B cell (primary cell): ENCODE results near the gene MVK. TPM values are rescaled to one million over a fixed set of nuclear protein-coding genes. Genes with fewer than 3 reads are reported as not detected.

Experiments
- ATAC-seq: fragments of 200-7000 bp; cut with Tn5 transposase; one replicate; pipeline ENCODE4 v1.10.0; 2021; ENCODE audit warnings: low read depth, mild to moderate bottlenecking, moderate number of reproducible peaks, moderate library complexity
- CTCF ChIA-PET: fragments of 350-600 bp; sonication (Branson Sonifier 250); formaldehyde crosslinking; loops from one replicate; lab custom pipeline; 2021; ENCODE audit warnings: antibody characterized with exemption, inconsistent platforms; lab: Charles Lee
- POLR2A ChIA-PET: fragments of 350-600 bp; sonication (Branson Sonifier 250); formaldehyde crosslinking; loops from one replicate; lab custom pipeline; 2021; ENCODE audit warnings: antibody characterized with exemption; lab: Charles Lee
- DNase-seq: peaks from one replicate; pipeline ENCODE4 v3.0.0; 2013
- H2AFZ ChIP-seq: 2 replicates; pipeline ENCODE4 v1.6.1; 2012; ENCODE audit warnings: mild to moderate bottlenecking, low read depth, low read length; ENCODE audit not compliant: insufficient read depth, poor library complexity, severe bottlenecking
- H3K27ac ChIP-seq, 2 donors: 1 replicate in 1 of 2; 2 replicates in 1 of 2; pipeline ENCODE4 v1.5.1; 2012 to 2013; ENCODE audit warnings: low read length in 2 of 2, mild to moderate bottlenecking in 2 of 2, moderate library complexity in 1 of 2
- H3K27me3 ChIP-seq, 4 experiments: fragments of 200-600 bp in 1 of 4; sonication (generic) in 1 of 4; replicated peaks in 1 of 4; 1 replicate in 2 of 4; 2 replicates in 2 of 4; pipeline versions ENCODE4 v1.6.1 to v1.7.0; 2013 to 2016; ENCODE audit warnings: low read length in 3 of 4, mild to moderate bottlenecking in 2 of 4, mixed read lengths in 1 of 4, moderate library complexity in 1 of 4; ENCODE audit not compliant: insufficient read depth in 4 of 4, control insufficient read depth in 3 of 4; ENCODE audit errors: control extremely low read depth in 1 of 4
- H3K36me3 ChIP-seq, 2 experiments: replicated peaks in 1 of 2; 1 replicate in 1 of 2; 2 replicates in 1 of 2; pipeline versions ENCODE4 v1.6.1 to v1.7.1; 2013; ENCODE audit warnings: low read length in 1 of 2; ENCODE audit not compliant: insufficient read depth in 2 of 2, control insufficient read depth in 1 of 2; ENCODE audit errors: control extremely low read depth in 1 of 2, extremely low read depth in 1 of 2
- H3K4me1 ChIP-seq, 2 donors: fragments of 200-600 bp in 1 of 2; sonication (generic) in 1 of 2; 1 replicate in 1 of 2; 2 replicates in 1 of 2; pipeline versions ENCODE4 v1.5.1 to v1.6.1; 2013 to 2017; ENCODE audit warnings: low read length in 2 of 2; ENCODE audit not compliant: control insufficient read depth in 2 of 2, insufficient read depth in 2 of 2
- H3K4me2 ChIP-seq: replicated peaks from 2 replicates; pipeline ENCODE3; 2012; ENCODE audit warnings: mild to moderate bottlenecking, low read depth, low read length; ENCODE audit not compliant: poor library complexity, severe bottlenecking
- H3K4me3 ChIP-seq, 5 experiments: fragments of 200-600 bp in 1 of 5; sonication (generic) in 1 of 5; 1 replicate in 3 of 5; 2 replicates in 2 of 5; pipeline versions ENCODE4 v1.5.1 to v1.7.0; 2011 to 2016; ENCODE audit warnings: low read length in 4 of 5, mild to moderate bottlenecking in 4 of 5, low read depth in 2 of 5, control low read depth in 1 of 5, moderate library complexity in 1 of 5; ENCODE audit not compliant: insufficient read depth in 1 of 5; ENCODE audit errors: control extremely low read depth in 1 of 5, extremely low read depth in 1 of 5
- H3K79me2 ChIP-seq: fragments of 200-600 bp; sonication (generic); one replicate; pipeline ENCODE4 v1.6.0; 2016; ENCODE audit warnings: low read length; ENCODE audit not compliant: control insufficient read depth, insufficient read depth
- H3K9ac ChIP-seq: fragments of 200-600 bp; sonication (generic); 2 replicates; pipeline ENCODE4 v1.6.1; 2017; ENCODE audit warnings: mild to moderate bottlenecking, low read length, moderate library complexity
- H3K9me3 ChIP-seq, 3 donors: one replicate each; pipeline versions ENCODE4 v1.6.1 to v1.7.1; 2013; ENCODE audit warnings: low read length in 2 of 3; ENCODE audit not compliant: control insufficient read depth in 2 of 3, insufficient read depth in 1 of 3; ENCODE audit errors: control extremely low read depth in 1 of 3
- H4K20me1 ChIP-seq: 2 replicates; pipeline ENCODE4 v1.6.0; 2012; ENCODE audit warnings: mild to moderate bottlenecking, low read length; ENCODE audit not compliant: insufficient read depth, control insufficient read depth, poor library complexity, severe bottlenecking
- H3K27ac Mint-ChIP-seq: one replicate; pipeline ENCODE4 v1.8.0; 2021; ENCODE audit warnings: mixed read lengths
- H3K27me3 Mint-ChIP-seq: one replicate; pipeline ENCODE4 v1.8.0; 2021; ENCODE audit warnings: mixed read lengths
- H3K4me1 Mint-ChIP-seq: one replicate; pipeline ENCODE4 v1.8.0; 2021; ENCODE audit warnings: mixed read lengths
- H3K4me3 Mint-ChIP-seq: one replicate; pipeline ENCODE4 v1.8.0; 2021; ENCODE audit warnings: mixed read lengths
- H3K9me3 Mint-ChIP-seq: one replicate; pipeline ENCODE4 v1.8.0; 2022; ENCODE audit warnings: mixed read lengths; ENCODE audit not compliant: insufficient read depth
- CTCF ChIP-seq: fragments of 200-600 bp; IDR thresholded peaks from one replicate; pipeline ENCODE4 v1.8.0; 2022; ENCODE audit warnings: antibody characterized with exemption, mild to moderate bottlenecking
- EZH2 ChIP-seq: IDR thresholded peaks from 2 replicates; pipeline ENCODE4 v1.6.1; 2012; ENCODE audit warnings: borderline replicate concordance, low read depth, mild to moderate bottlenecking, moderate library complexity, low read length; ENCODE audit not compliant: insufficient read depth, poor library complexity, severe bottlenecking
- WGBS: methylation state at CpG from one replicate; pipeline ENCODE4 v1.1.5; 2013; ENCODE audit warnings: missing lambda C conversion rate; ENCODE audit not compliant: insufficient coverage; 5-methylcytosine and 5-hydroxymethylcytosine counted together
- intact Hi-C: fragments of 100-400 bp; cut with micrococcal nuclease; formaldehyde crosslinking; loops from one replicate; pipeline ENCODE4 v1.10.0; 2022
- polyA plus RNA-seq: library from polyadenylated mRNA; depleted of rRNA; stranded (reverse); fragments of >200 nt; gene quantifications from 2 replicates; pipeline ENCODE4 v1.2.3, GENCODE V29; 2012
- total RNA-seq, 2 donors: library from RNA; stranded (reverse); fragments of 120-200 nt in 1 of 2; gene quantifications; 1 replicate in 1 of 2; 2 replicates in 1 of 2; pipeline versions ENCODE4 v1.2.3 to v1.2.4, GENCODE V29; 2013 to 2022

MVK gene
- total and polyA plus RNA-seq, 2 donors (not counting 1 experiment from before 2014, with no cell fraction given), result 12.1 to 12.5 TPM

- no peaks in the 10 kb centered on the region for H3K9me3 ChIP-seq
- no peaks in the 10 kb centered on the region for H3K9me3 Mint-ChIP-seq
- no peak overlapping the region for H3K4me3 ChIP-seq
- intact Hi-C loops, result no loop called here
- no peak overlapping the region for H3K9ac ChIP-seq
- TF ChIP-seq EZH2 (no peak), CTCF (no peak)
- H3K27me3 ChIP-seq, result no peaks in the 10 kb centered on the region
- DNase-seq, result no peak
- CTCF ChIA-PET, result no interaction called here
- POLR2A ChIA-PET, result no interaction called here
- H3K27me3 Mint-ChIP-seq, result no peaks in the 10 kb centered on the region
- H3K4me1 ChIP-seq, result no peaks in the 10 kb centered on the region
- H4K20me1 ChIP-seq, result no peaks in the 10 kb centered on the region
- peaks cover 0 to 27% of the 10 kb centered on the region in 2 experiments for H3K36me3 ChIP-seq
- no peak overlapping the region for H3K27ac ChIP-seq
- no peak overlapping the region for H3K4me2 ChIP-seq
- H3K4me1 Mint-ChIP-seq, result no peaks in the 10 kb centered on the region
- H3K4me3 Mint-ChIP-seq, result no peak overlapping the region
- ATAC-seq, result no peak
- no peak overlapping the region for H2AFZ ChIP-seq
- no peak overlapping the region for H3K27ac Mint-ChIP-seq
- no peaks in the 10 kb centered on the region for H3K79me2 ChIP-seq
- WGBS, result 94% methylated on average over 2 of the region's 8 CpGs
These were observed 40.2 kb upstream of the MVK start for GRCh38 chr12:109533487-109533740.

GRCh38 chr12:109534456-109534855, 39.1 kb upstream of the MVK start:
- CTCF ChIA-PET, result interaction anchor here (1.1 kb wide), 1 partner anchor 16 kb away, joined by 3 read pairs; no protein-coding TSS in a partner anchor
- no peak for ATAC-seq
- 98% methylated on average over 15 of the region's 15 CpGs for WGBS
- Histone ChIP-seq H3K4me3 (no peak overlapping the region), H3K9me3 (no peaks in the 10 kb centered on the region), H2AFZ (no peak overlapping the region), H4K20me1 (no peaks in the 10 kb centered on the region), H3K4me1 (no peaks in the 10 kb centered on the region), H3K36me3 (peaks cover 0 to 21% of the 10 kb centered on the region in 2 experiments), H3K27ac (no peak overlapping the region), H3K27me3 (no peaks in the 10 kb centered on the region), H3K9ac (no peak overlapping the region), H3K4me2 (no peak overlapping the region), H3K79me2 (no peaks in the 10 kb centered on the region)
- POLR2A ChIA-PET, result no interaction called here
- no peaks in the 10 kb centered on the region for H3K27me3 Mint-ChIP-seq
- no peak overlapping the region for H3K27ac Mint-ChIP-seq
- no peak overlapping the region for H3K4me3 Mint-ChIP-seq
- intact Hi-C loops, result no loop called here
- DNase-seq, result no peak
- H3K4me1 Mint-ChIP-seq, result no peaks in the 10 kb centered on the region
- no peaks in the 10 kb centered on the region for H3K9me3 Mint-ChIP-seq
- no peak for TF ChIP-seq CTCF
- TF ChIP-seq EZH2, result no peak
